Activated CD8-positive, alpha-beta memory T cell treated with anti-CD3 and anti-CD28 coated beads, Interleukin-2, amount 50 U/mL, for 4 hours (primary cell): Measurements from ENCODE around the gene MICB.
"Not testable (repeated sequence)": the region's sequence is repeated elsewhere in the genome, so short reads cannot be mapped to it uniquely, and the experiment has no call there.

Experiments used
- DNase-seq: peaks from one replicate; pipeline ENCODE4 v3.0.0-alpha.2; 2020

The MICB gene

DNA sequence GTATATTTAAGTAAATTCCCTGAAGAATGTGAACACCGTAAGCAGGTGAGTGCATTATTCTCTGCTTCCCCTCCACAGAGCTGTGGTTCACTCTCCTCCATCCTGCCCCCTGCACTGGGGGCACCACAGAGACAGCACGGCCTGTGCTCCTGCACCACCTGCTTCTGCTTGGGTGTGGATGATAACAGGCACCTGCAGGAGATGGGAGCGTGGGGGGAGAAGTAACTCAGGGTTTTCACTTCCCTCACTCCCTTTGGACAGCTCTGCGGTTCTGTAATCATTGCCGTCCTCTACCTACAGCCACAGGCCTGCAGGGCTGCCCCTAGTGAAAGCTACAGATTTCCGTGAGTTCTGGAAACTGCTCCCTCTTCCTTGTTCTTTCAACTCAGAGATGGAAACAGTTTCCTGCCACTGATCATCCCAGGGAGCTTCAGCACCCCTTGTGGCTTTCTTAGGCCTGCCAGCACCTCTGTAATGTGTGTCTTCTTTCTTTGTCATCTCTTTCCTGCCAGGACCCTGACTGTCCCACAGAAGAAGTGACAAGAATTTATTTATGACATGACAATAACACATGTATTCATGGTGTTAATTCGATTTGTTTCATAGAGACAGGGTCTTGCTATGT lies 21.3 kb upstream of the MICB start:
- no peak for DNase-seq

DNA sequence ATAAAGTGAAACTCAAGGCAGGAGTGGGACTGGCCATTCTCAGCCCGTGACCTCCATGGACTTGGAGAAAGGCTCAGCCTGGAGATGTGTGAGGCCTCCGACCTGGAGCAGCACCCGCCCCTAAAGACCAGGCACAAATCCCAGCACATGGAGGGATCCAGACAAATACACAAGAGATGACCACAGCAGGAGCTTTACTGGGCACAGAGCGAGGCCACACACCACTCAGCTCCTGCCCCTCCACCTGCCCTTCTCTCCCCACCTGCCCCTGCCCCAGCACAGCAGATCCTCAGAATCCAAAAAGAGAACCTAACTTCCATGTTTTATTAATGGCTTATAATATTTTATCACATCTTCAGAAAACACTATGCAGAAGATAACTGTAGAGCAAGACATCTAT lies 20.4 kb upstream of the MICB start:
- no peak for DNase-seq

DNA sequence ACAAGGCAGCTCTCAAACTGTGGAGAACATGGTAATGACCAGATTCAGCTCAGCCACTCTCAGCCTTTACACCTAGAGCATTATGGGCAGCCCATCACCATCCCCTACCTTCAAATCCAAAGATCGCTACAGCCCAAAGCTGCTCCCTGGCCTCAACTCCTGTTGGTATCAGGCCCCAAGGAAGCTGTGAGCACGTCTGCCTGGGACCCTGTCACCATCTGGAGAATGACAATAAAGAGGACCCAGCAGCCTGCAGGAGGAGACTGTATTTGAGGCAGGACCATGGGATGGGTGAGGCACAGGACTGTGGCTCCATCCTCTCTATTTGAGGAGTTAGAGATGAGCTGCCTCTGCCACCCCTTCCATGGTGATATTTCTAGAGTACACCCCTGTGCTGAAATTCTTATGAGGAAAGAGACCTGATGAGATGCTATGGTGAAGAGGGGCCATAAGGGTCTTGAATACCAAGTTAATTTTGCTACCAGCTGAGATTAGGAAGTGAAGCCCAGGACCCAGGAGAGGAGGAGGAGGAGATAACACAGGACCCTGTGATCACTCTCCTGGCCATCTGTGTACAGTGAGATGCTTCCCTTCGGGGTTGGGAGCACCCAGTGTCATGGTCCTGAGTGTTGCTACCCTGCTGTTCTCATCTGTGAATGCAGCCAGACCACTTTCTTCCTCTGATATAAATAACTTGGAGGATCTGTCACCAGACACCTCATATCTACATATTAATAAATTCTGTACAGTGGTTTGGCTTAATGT lies 19.6 kb upstream of the MICB start:
- DNase-seq = no peak

DNA sequence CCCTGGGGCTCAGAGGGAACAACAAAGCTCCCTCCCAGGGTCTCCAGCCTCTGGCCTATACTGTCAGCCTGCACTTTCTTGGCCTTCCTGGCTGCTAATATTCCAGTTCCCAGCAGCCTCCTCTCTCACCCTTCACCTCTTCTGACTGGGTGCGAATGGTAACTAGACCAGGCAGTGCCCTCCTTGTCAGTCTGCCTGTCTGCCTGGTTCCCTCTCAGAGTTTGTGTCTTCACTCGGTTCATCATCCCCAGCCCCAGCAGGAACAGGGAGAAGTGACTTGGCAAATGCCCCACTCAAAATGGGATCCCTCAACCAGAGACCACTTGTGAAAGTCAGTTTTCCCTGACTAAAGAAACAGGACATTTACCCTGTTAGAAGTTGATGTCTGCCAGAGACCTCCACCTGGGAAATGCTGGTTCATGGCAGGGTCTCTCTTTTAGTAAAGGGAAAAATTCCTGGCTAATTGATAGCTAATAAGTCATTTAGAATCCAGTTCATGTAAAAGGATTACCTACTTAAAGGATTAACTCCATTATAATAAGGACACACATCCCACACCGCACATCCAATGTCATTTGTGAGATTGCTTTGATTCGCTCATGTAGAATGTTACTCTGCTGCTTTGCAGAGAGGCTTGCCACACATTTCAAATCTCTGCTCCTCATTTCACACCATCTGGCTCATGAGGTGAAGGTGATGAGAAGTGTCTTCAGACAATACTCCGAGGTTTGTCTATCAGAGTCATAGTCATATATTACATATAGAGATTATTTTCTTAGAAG lies 18.6 kb upstream of the MICB start:
- DNase-seq = no peak

DNA sequence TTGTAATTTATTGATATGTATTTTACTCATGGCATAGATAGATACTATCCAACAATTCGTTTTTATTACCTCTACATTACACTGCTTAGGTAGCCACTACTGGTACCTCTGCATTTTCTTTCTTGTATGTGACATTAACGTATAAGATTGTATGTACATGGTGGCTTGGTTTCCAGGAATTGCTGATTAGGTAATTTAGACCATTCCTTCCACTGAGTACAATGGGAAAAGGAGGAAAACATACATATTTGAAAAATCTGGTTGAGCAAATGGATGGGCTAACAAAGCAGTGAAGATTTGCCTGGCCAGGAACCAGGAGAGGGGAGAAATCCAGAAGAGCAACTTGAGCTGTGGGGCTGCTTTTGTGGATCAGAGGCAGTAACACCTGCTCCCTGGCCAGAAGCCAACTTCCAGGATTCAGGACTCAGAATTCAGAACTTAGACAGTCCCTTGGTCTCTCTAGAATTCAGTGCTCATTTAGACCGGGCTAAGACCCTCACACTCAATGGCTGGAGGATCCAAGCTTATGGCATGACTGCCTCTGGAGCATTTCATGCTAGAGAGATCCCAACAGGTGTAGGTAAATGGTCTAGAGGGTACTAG lies 17.9 kb upstream of the MICB start:
- no peak for DNase-seq

DNA sequence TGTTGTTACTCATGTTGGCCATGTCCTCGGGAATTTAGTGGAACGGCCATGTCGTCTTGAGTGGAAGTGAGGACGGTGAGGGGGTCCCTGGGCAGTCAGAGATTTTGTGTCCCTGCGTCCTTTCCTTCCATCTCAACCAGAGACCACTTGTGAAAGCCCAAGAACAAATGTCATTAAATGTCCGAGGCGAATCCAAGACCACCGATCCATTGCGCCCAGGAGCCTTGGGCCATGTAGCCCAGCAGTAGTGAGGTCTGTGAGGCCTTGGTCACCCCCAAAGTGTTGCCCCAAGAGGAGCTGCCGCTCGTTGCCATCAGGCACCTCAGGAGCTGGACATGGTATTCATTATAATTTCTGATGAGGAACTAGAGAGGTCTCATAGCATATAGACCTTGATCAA lies 17.4 kb upstream of the MICB start:
- DNase-seq = no peak

DNA sequence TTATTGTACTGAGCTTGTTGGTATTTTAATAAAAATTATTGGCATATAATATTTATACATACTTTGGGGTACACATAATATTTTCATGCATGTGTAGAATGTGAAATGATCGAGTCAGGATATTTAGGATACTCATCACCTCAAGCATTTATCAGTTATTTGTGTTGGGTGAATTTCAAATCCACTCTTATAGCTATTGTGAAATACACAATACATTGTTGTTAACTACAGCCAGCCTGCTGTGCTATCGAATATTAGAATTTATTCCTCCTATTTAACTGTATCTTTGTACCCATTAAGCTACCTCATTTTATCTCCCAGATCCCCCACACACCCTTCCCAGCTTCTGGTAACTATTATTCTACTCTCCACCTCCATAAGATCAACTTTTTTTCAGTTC lies 14.6 kb upstream of the MICB start:
- no peak for DNase-seq

DNA sequence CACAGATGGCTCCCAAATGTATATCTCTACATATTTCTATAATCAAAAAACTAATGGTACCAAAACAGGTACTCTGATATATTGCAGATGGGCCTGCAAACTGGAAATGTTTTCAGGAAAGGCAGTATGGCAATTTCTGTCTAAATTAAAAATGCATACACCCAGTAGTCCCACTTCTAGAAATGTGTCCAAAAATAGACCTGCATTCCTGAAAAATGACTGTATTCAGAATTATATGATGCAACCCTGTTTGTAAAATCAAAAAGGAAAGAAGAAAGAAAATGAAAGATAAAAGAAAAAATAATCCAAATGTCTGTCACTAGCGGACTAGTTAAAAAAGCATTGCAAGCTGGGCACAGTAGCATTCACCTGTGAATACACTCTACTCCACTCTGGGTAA lies 12.9 kb upstream of the MICB start:
- no peak for DNase-seq

DNA sequence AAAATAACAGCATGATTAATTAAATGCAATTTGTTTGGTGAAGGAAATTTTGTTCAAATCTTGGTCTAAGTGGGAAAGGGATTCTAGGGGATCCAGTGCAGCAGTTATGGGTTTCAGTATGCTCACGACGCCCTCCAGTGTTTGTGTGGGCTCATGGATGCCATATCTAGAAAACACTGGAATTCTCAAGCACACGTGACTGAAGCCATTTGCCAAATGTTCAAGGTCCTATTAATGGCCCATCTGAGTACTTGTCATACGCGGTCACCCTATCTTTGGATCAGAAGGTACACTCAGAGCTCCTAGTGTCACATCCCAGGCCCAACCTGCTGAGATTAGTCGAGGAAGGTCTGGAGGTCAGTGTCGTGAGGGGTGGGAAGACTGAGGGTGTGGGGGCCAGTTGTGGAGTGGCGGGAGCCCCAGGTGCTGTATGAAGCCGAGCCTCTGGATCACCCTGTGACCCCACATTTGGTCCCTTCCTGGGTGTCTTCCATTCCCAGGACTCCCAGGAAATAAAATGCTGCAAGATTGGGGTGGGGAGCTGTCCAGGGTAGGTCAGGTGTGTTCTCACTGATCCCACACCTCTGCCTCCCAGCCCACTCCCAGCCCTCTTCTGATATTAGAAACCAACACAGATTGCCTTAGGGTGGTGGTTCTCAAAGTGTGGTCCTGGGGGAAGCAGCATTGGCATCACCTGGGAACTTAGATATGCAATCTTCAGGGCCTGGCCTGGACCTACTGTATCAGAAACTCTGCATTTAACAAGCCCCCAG lies 11.7 kb upstream of the MICB start:
- not testable (repeated sequence) for DNase-seq

DNA sequence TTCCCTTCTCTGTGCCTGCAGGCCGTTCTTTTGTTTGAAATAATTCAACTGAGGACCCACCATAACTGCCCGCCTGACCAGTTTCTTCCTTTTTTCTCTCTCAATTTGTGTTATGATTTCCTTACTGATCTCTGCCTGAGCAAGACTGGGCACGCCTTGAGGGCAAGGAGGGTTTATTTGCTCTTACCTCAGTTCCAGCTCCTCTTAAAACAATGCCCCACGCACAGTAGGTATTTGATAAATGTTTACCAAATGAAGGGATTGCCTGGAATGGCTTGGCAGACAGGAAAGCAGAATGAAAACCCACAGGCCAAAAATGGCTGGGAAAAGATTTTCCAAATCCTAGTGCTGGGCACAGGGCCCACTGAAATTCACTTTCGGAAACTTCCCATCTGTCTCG lies 10.3 kb upstream of the MICB start:
- DNase-seq = not testable (repeated sequence)

DNA sequence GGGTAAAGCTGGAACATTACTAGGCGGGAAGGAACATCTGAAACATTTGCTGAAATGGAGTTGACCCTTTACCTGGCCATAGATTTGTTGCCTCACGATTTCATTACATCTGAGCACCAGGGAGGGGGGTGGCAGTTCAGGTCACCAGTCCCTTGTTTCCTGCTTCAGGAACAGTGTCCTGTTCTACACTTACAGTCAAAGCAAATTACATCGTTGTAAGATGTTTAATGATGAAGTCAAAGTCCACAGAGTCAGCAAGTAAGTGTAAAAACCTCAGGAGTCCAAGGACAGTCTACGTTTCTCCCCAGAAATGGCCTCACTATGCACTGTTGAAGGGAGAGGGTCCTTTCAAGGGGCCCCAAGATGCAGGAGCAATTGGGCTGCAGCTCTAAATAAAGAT lies 8.9 kb upstream of the MICB start:
- DNase-seq = no peak

DNA sequence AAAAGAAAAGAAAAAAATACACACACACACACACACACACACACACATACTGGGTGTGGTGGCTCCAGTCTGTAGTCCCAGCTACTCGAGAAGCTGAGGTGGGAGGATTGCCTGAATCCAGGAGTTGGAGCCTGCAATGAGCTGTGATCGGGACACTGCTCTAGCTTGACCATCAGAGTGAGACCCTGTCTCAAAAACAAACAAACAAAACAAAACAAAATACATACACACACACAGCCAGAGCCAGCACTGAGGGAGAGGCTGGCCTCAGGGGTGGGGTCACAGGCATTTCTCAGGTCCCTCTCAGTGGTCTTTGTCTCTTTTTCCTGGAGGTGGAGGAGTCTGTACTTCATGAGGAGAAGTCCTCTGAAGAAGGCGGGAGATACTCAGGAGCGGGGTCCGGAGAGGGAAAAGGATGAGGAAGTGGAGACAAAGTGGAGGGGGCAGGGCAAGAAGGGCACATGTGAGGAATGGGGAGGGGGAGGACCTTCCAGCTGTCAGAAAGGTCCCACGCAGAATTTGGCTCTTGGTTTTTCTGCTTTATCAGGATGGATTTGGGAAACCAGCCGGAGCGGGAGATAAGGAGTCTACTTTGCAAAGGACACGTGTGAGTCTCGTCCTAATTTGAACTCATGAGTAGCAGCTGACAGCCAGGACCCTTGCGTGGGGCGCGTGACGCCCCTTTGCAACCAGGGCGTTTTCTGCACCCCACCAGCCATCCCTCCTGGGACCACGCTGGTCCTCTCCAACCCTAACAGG lies 7.7 kb upstream of the MICB start:
- no peak for DNase-seq

DNA sequence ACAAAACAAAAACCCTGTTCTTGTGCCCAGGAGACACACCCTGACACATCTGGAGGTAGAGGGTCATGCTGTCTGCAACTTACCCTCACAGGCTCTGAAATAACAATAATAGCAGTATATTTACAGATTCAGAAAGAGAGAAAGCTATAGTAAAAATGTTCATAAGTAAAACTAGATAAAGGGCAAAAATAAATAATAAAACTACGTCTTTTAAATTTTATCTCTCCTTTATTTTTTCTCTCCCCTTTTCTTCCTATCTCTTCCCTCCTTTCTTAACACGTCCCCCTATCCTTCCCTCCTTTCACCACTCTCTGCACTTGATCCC lies 4.4 kb upstream of the MICB start:
- not testable (repeated sequence) for DNase-seq

DNA sequence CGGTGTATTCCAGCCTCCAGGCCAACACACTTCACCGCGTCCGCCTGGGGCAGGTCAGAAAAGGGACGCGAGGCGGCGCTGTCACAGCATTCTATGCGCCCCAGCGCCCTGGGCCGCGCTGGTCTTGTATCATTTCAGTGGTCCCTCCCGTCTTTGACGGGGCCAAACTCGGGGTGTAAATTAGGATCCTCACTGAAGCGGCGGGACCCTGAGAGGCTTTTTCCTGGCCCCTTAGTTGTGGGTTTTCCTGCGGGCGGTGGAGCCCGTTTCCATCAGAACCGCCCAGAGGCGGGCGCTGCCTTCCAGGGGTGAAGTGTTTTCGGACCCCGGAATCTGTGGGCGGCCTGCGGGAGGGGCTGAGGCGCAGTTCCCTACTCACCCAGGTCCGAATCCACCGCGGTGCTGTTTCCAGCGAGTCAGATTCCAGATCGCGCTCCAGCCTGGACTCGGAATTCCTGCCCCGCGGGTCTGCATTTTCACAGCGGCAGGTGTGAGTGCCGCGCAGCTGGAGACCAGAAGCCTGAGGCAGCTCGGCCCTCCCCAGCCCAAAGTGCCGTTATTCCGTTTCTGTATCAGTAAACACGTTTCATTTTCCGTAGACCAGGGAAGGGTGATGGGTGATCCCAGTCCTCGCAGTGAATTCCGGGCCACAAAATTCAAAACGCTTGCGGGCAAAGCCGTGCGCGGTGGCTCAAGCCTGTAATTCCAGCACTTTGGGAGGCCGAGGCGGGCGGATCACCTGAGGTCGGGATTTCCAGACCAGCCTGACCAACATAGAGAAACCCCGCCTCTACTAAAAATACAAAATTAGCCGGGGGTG lies 3.9 kb upstream of the MICB start:
- DNase-seq = peak; percentile 76

DNA sequence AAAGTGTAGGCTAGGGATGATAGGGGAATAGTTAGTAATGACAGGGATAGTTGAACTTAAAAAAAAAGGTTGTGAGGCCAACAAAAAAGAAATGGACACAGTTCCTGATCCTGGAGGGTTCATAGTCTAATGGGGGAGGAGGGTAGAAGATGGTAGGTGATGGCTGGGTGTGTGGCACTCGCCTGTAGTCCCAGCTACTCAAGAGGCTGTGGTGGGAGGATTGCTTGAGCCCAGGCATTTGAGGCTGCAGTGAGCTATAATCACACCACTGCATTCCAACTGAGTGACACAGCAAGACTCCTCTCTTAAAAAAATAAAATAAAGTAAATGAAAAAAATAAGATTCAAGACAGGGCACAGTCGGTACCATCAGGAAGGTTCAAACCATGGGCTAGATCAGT lies 2.4 kb upstream of the MICB start:
- DNase-seq = no peak

DNA sequence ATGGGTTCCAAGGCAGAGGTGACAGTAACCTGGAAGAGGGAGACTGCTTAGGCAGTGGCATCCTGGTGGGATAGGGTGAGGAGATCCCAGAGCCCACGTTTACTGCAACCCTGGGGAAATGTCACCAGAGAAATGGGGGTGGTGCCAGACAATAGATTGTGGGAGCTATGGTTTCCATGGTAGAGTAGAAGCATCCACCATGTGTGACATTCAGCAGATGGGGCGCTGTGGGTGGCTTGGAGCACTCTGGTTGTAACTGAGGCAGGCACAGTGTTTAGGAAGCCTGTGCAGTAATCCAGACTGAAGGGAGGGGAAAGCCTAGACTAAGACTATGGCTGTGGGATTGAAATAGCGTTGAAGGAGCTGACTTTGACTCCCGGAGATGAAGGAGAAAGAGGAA lies 1.1 kb upstream of the MICB start:
- not testable (repeated sequence) for DNase-seq

DNA sequence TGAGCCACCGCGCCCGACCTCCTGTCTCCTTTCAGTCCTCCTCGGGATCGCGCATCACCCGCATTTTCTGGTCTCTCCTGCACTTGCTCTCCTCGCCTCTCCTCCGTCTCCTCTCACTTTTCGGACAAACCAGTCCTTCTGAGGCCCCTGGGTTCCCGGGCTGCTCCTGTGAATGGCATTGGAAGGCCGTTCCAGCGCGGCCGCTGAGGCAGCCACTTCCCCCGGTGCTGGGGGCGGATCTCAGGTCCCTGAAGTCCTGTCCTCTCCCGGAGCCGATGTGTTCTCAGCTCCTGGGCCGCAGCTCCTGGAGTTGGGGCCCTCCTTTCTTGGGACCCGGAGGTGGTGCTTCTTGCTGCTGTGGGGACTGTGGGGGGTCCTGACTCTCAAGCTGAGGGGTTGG lies 803 bp downstream of the MICB start:
- DNase-seq = no peak

DNA sequence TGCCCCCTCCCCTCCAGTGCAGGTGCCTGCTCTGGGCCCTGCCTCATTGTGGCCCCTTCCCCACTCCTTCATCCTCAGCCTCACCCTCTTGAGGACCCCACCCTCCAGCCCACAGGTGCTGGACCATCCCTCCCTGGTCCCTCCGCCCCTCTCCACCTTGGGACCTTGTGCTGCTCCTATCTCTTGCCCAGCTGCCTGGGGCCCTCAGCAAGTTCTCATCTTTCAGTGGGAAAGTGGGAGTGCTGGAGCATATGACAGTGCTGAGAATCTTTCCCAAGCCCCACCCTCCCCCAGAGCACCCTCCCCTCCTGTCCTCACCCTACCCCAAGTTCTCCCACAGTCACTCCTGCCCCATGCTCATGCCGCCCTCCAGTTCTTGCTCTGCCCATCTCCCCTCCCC lies 1.7 kb downstream of the MICB start:
- not testable (repeated sequence) for DNase-seq

DNA sequence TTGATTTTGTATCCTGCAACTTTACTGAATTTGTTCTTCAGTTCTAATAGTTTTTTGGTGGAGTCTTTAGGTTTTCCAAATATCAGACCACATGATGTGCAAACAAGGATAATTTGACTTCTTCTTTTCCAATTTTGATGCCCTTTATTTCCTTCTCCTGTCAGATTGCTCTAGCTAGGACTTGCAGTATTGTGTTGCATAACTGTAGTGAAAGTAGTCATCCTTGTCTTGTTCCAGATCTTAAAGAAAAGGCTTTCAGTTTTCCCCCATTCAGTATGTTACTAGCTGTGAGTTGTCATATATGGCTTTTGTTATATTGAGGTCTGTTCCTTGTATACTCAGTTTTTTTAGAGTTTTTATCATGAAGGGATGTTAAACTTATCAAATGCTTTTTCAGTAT lies 4.6 kb downstream of the MICB start:
- no peak for DNase-seq

DNA sequence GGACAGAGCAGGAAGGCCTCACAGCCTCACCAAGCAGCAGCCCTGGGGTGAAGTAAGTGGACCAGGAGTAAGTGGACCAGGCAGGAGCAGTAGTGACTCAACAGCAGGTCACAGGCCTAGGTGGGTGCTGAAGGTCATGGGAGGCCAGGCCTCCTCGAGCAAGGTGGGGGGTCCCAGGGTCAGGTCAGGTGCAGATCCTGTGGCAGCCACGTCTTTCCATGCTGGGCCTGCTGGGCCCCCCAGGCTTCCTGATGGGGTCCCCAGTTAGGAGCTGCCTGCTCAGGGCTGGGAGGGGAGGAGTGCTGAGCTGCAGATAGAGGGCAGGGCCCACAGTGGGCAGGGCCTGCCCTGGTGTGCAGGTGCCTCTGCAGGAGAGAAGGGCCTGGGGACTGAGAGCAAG lies 11.1 kb downstream of the MICB start:
- DNase-seq = not testable (repeated sequence)

DNA sequence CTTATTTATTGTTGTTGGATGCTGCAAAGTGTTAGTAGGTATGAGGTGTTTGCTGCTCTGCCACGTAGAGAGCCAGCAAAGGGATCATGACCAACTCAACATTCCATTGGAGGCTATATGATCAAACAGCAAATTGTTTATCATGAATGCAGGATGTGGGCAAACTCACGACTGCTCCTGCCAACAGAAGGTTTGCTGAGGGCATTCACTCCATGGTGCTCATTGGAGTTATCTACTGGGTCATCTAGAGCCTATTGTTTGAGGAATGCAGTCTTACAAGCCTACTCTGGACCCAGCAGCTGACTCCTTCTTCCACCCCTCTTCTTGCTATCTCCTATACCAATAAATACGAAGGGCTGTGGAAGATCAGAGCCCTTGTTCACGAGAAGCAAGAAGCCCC lies 12.1 kb downstream of the MICB start:
- no peak for DNase-seq
